AG08396 (cell line): Measurements from ENCODE around the gene SORBS1.

ENCODE experiments used
- DNase-seq: peaks from one replicate; pipeline ENCODE4 v3.0.0; 2012; ENCODE audit warnings: low spot score, mixed read lengths

SORBS1 gene

DNA sequence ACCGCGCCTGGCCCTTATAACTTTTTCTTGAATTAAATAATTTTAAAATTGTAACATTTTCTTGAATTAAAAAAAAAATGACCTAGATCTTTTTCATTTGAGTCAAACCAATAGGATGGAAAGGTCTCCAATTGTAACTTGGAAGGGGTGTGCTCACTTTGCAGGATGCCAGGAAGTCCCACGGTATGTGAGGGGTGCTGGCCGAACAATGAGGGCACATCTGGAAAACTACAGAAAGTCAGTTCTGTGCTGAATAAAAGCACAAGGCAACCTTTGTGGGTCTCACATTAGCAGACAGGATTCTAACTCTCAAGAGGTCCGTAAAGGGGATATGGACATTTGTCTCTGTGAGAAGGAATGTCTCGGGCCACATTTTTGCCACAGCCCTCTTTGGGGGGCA is 217.6 kb downstream of the SORBS1 start:
- no peak for DNase-seq

DNA sequence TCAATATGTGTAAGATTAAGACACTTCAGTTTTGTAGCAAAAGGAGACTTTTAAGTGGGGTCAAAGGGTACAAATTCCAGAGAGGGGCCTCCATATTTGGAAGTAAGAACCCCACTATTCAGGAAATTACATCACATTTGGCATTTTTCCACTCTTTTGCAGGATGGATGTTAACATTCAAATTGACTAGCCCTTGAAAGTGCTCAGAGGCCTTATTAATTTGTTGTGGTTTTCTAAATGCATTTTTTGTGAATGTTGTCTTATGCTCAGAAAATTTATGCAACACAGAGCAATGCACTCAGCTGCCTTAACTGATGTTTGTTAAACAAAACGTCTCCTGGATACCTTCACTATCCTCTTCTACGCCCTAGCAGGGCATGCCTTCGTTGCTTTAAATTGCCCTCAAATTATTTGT is 219.4 kb downstream of the SORBS1 start:
- no peak for DNase-seq

GRCh38 chr10:95339863-95340262 is 221.3 kb downstream of the SORBS1 start:
- DNase-seq, result no peak

GRCh38 chr10:95337423-95338160 is 223.6 kb downstream of the SORBS1 start:
- DNase-seq, result no peak

DNA sequence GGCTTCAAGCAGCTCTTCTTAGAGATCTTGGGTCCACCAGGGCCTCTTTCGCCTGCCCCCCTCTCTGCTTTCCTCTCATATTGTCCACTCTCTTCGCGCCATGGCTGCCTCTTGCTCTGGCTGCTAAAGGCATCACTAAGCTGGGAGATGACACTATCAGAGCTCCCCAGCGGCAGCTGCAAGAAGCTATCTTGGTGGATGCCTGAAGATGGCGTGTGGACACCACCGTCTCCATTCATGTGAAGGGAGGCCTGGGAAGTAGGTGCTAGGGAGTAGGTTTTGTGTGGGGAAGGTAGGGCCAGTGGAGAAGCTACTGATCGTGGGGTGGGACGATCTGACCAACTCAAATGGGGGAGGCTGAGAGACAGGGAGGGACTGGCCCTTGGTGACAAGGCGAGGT is 224.5 kb downstream of the SORBS1 start:
- no peak for DNase-seq

DNA sequence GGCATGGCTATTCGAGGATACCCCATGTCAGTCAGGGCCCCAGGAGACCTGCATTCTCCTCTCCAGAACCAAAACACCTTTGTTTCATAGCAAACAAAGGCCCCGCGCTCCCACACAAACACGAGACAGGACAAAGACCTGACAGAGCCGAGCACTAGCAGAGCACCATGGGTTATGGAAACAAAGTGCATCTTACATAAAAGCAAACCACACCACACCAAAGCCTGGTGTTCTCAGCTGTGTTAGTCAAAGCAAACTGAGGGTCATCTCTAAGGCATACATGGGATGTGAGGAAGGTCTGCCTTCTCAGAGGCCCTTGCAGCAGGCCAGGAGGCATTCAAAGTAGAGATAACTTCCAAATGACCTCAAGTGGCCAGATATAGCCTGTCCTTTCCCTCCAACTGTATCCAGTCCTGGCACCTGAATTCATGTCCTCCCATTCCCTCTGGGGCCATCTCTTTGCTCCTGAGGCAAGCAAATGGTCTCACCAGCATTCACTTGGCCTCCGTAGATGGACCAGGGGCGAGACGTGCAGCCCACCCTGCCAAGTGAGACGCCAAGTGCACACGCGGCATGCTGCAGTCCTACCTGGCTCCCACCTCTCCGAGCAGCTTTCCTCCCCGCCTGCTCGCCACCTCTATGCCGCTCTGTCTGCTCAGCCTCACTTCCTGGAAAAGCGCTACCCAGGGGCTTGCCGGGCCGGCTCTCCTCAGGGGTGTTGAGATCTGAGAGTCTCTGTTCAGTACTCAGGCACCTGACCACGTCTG is 225.1 kb downstream of the SORBS1 start:
- no peak for DNase-seq

- DNase-seq, result no peak
Measured at GRCh38 chr10:95334805-95335144, 226.4 kb downstream of the SORBS1 start.

- peak; percentile 84 for DNase-seq
Measured at GRCh38 chr10:95333997-95334804, 227.0 kb downstream of the SORBS1 start.

GRCh38 chr10:95332666-95333249 is 228.4 kb downstream of the SORBS1 start:
- DNase-seq, result no peak

GRCh38 chr10:95331596-95332130 is 229.5 kb downstream of the SORBS1 start:
- no peak for DNase-seq

DNA sequence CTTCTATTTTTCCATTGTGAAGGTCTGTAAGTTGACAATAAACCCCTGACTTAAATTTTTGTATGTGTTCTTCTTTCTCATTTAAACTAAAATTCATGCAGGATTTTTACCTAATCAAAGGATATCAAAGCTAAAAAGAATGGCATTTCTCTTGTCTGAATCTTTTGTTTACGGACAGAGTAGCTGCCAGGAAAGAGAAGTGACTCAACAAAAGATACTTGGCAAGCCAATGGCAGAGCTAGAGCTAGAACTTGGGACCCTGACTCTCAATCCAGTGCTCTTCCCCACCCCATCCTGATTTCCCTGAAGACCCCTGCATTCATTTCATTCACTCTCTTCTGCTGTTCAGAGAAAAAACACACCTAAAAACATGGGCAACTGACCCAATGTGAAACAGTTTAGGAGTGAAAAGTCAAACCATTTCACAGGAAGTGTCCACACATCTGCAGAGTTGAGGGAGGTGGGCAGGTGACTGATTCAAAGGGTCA is 230.2 kb downstream of the SORBS1 start:
- no peak for DNase-seq

DNA sequence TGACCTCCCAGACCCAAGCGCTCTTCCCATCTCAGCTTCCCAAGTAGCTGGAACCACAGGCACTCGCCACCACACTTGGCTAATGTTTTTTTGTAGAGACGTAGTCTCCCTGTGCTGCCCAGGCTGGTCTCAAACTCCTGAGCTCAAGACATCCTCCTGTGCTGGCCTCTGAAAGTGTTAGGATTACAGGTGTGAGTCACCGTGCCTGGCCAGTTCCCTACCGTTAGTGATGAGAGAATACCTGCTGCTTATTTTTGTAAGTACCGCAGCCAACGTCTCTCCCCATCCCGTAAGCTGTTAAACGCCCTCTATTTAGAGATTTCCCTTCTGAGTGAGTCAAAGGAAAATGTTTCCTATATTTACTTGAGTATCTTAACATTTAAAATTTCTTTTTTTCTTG is 231.9 kb downstream of the SORBS1 start:
- no peak for DNase-seq

- DNase-seq, result no peak
Measured at GRCh38 chr10:95328013-95328412, 233.2 kb downstream of the SORBS1 start.

DNA sequence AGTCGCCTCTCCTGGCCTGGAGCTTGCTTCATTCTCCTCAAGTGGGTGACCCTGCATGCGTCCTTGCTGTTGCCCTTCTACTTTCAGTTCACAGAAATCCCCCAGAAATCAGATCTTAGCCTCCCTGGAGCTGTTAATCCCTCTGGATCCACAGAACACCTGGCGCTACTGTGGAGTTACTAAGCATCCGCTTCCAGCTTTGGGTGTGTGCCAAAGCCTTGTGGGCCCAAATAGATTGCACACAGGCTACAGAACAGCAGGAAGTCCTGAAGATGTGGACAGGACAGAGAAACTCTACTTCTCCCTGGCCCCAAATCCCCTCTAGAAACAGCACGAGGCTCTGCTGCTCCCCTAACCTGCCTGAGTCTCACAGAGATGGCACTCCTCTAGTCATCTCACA is 233.8 kb downstream of the SORBS1 start:
- peak; percentile 17 for DNase-seq

DNA sequence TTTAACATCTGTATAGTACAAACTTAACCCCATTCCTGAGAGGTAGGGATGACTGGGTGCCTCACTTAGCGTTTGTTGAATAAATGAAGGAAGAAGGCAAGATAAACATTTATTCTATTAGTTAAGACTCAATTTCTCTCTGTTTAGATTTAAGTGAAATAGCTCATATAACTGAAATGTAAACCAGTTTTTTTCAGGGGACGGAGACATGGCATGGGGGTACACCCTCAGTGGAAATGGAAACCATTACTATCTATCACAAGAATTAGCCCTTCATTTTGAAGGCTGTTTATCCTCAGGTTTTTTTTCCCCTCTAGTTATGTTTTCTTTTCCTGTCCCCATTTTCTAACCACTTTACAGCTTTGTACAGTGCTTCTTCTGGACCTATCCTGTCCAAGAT is 234.8 kb downstream of the SORBS1 start:
- no peak for DNase-seq

DNA sequence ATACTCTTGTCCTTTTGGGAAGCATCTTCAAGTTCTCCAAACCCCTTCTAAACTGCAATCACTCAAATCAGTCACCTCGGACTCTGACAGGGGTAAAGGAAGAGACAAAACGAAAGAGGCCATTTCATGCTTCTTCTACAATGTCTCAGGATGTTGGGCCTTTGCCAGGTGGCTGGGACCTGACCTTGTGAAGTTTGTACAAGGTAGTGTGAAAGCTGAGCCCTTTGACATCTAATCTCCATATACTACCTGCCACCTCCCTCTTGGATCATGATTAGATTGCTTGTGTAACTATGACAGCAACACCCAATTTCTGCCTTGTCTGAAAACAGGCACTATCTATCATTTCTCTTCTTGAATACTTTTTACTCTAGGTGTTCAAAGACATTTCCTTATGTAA is 235.3 kb downstream of the SORBS1 start:
- DNase-seq, result no peak

- no peak for DNase-seq
Measured at GRCh38 chr10:95324436-95325268, 236.5 kb downstream of the SORBS1 start.

DNA sequence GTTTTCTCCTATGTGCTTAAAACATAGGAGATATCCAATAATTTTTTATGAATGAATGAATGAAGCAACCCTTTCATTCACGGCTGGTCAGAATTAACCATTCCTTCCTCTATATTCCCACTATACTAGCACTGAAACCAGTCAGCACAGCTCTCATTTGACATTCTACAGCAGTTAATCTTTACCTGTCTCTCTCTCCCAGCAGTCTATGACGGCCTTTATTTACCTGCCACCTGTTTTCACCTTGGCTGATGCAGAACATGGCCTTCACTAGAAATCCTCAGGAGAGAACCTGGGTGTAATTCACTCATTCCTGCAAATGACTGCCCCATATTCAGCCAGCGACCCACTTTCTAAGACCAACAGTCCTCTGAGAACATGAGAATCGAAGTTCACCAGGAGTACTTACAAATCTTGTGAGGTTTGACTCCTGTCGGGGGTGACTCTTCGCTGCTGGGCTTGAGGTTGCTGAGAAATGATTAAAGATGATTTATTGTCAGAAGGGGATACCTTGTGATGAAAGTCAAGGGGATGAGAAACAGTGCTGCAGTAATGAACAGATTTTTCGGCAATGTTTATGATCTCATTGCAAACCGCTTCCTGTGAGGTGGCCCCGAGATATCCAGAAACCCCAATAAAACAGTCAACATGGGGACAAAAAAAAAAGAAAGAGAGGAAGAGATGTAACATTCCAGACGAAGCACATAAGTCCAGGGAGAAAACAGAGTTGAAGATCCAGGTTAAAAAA is 239.4 kb downstream of the SORBS1 start:
- DNase-seq, result no peak

DNA sequence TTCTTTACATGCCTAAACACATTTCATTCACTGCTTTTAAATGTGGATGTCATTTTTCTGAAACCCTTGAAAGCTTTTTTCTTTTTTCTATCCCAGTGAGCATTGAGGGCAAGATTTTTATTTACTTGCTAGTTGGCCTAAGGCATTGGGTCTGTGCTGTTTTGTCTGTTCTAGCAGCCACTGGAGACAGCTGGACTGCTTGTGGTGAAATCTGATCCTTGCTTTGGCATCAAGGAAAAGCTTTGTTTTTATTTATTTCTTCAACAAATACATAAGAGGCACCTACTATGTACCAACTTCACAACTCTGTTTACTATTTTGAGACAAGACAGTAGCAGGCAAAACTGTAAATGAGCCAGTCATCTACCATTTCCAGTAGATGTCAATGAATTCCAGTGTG is 241.9 kb downstream of the SORBS1 start:
- no peak for DNase-seq

- DNase-seq, result no peak
Measured at GRCh38 chr10:95315509-95315908, 245.7 kb downstream of the SORBS1 start.
